GM12873 (cell line): ENCODE measurements around the gene XDH.
A peak's percentile ranks its signal among the peaks of the same experiment; 100 is the strongest.

Experiments used
- TF ChIP-seq, protein P1 (sequence below): IDR thresholded peaks from 2 replicates; pipeline ENCODE4 v1.5.1; 2012; ENCODE audit warnings: low read depth, mild to moderate bottlenecking, moderate library complexity, low read length, control low read depth; ENCODE audit not compliant: insufficient read depth; ENCODE audit errors: missing control alignments

XDH gene

DNA sequence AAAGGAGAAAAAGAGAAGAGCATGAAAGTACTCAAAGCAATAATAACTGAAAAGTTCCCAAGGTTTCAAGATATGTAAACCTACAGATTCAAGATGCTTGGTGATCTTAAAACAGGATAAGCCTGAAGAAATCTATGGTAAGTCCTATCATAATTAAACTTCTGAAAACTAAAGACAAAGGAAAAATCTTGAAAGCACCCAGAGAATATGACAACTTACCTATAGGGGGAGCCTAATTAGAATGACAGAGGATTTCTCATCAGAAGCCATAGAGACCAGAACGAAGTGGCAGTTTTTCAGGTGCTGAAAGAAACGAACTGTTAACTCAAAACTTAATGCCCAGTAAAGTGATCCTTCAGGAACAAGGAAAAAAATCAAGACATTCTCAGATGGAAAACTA, 59.7 kb downstream of the XDH start:
- TF ChIP-seq, protein P1, sequence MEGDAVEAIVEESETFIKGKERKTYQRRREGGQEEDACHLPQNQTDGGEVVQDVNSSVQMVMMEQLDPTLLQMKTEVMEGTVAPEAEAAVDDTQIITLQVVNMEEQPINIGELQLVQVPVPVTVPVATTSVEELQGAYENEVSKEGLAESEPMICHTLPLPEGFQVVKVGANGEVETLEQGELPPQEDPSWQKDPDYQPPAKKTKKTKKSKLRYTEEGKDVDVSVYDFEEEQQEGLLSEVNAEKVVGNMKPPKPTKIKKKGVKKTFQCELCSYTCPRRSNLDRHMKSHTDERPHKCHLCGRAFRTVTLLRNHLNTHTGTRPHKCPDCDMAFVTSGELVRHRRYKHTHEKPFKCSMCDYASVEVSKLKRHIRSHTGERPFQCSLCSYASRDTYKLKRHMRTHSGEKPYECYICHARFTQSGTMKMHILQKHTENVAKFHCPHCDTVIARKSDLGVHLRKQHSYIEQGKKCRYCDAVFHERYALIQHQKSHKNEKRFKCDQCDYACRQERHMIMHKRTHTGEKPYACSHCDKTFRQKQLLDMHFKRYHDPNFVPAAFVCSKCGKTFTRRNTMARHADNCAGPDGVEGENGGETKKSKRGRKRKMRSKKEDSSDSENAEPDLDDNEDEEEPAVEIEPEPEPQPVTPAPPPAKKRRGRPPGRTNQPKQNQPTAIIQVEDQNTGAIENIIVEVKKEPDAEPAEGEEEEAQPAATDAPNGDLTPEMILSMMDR, result peak; percentile 42

DNA sequence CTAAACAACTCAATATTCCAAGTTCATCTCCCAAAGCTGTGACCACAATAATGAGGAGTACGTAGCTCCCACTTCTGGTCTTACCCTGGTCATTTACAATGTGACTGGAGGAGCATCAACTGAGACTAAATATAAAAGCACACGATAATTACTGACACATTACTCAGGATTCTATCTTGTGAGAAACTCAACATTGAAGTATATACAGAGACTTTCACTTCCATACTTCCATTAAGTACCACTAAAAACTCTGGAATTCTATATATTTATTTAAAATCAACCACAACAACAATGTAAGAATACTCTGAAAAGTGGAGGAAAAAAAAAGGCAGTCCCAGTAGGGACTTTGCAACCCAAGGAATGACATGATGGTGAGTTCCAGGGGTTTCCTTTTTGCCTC, 61.4 kb downstream of the XDH start:
- TF ChIP-seq, protein P1, result no peak

DNA sequence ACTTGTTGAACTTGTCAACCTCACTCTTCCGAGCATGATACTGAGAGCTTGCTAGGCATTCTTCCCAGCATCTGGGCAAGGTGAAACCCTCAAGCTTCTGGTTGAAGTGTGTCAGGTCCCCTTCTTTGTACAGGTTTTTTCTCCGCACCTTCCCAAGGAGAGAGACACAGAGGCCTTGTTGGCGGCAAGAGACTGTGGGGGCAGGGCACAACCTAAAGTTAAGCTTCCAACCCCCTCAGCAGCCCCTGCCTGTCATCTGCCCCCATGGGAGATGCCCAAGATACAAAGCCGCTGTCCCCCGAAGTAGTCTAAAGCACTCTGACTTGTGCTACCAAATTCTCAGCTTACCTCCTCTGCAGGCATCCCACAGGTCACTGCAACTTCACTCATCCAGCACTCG, 64.9 kb downstream of the XDH start:
- TF ChIP-seq, protein P1, result no peak

GRCh38 chr2:31349160-31349559, 65.4 kb downstream of the XDH start:
- TF ChIP-seq, protein P1, result no peak

DNA sequence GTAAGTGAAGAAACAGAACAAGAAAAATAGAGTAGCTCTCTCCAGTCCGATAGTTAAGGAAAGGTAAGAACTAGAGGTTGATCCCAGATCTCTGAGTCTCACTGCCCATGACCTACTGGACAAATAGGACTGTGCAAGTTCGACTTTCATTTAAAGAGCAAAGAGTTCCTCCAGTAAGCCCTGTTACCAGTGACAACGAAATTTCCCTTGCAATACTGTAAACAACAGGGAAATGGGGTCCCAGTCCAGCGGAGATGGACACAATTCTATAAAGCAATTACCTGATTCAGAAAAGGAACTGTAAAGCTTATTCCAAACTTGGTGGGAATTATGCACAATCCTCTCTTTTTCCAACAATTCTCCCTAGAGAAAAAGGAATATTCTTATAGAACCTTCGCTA, 65.9 kb downstream of the XDH start:
- TF ChIP-seq, protein P1, result no peak

- TF ChIP-seq, protein P1, result no peak
These were observed 66.8 kb downstream of the XDH start for GRCh38 chr2:31347750-31348149.

DNA sequence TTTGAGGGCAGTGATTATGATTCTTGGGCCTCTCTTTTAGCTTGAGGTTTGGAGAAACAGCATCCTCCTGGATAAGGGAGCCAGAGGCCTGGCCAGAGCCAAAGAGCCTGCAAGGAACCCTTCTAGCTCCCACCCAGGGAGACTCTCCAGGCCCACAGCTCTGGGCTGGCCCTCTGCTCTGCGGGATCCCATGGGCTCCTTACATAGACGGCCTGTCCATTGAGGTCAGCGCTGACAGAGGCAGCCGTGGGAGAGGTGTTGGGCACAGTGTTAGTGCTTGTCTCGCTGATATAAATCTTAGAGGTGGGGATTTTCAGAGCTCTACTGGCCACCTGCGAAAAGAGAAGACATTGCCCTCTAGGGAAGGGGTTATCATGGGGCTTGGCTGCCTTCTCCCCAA, 67.2 kb downstream of the XDH start:
- TF ChIP-seq, protein P1, result no peak
